ENCODE data around the gene CARS2.

- TF ChIP-seq CTCF (IDR thresholded peaks at IDR 0.05) (no peak), EP300 (IDR thresholded peaks at IDR 0.05) (no peak), POLR2AphosphoS5 (IDR thresholded peaks at IDR 0.05) (peak; percentile 52 to 79 (median 67)), POLR2A (IDR thresholded peaks at IDR 0.05) (no peak)
Observed at GRCh38 chr13:110617321-110618072, 88.4 kb downstream of the CARS2 start.

Measured in stomach (tissue), 4 donors.